H1 (cell line): Measurements from ENCODE around the gene CELF5. TPM values are rescaled to one million over a fixed set of nuclear protein-coding genes. Genes with fewer than 3 reads are reported as not detected.
A peak's percentile ranks its signal among the peaks of the same experiment; 100 is the strongest.

Experiments used
- CTCF ChIA-PET: fragments of 300-600 bp; sonication (Branson Sonifier 250); formaldehyde crosslinking; loops from one replicate; lab custom pipeline; 2021; ENCODE audit not compliant: partially characterized antibody; lab: Charles Lee
- POLR2A ChIA-PET: fragments of 300-600 bp; sonication (Branson Sonifier 250); formaldehyde crosslinking; loops from one replicate; lab custom pipeline; 2021; ENCODE audit warnings: inconsistent platforms; ENCODE audit not compliant: partially characterized antibody; lab: Charles Lee
- DNase-seq, 2 experiments: peaks; one replicate each; pipeline versions ENCODE4 v3.0.0 to v3.0.0-alpha.2; 2010 to 2022; ENCODE audit warnings: low spot score in 2 of 2, low read depth in 1 of 2, mixed read lengths in 1 of 2
- FAIRE-seq: peaks from 2 replicates; lab custom pipeline; 2011; peaks lifted over from hg19 to GRCh38; lab: Jason Lieb, UNC
- H2AFZ ChIP-seq: 2 replicates; pipeline ENCODE4 v1.8.1; 2012; ENCODE audit warnings: low read length, inconsistent platforms
- H2AK5ac ChIP-seq: 2 replicates; pipeline ENCODE4 v1.6.1; 2013; ENCODE audit warnings: low read depth, low read length
- H2BK120ac ChIP-seq: replicated peaks from 2 replicates; pipeline ENCODE3; 2013; ENCODE audit warnings: low read depth, low read length, inconsistent platforms
- H2BK12ac ChIP-seq: 2 replicates; pipeline ENCODE4 v1.6.1; 2013; ENCODE audit warnings: low read depth, low read length
- H2BK15ac ChIP-seq: 2 replicates; pipeline ENCODE4 v1.6.1; 2013; ENCODE audit warnings: low read length
- H2BK20ac ChIP-seq: 2 replicates; pipeline ENCODE4 v1.6.1; 2013; ENCODE audit warnings: low read length
- H2BK5ac ChIP-seq: 2 replicates; pipeline ENCODE4 v1.6.1; 2013; ENCODE audit warnings: low read depth, low read length
- H3K14ac ChIP-seq: 2 replicates; pipeline ENCODE4 v1.6.1; 2013; ENCODE audit warnings: inconsistent platforms; ENCODE audit not compliant: insufficient read length
- H3K18ac ChIP-seq: 2 replicates; pipeline ENCODE4 v1.6.1; 2013; ENCODE audit warnings: low read length; ENCODE audit errors: extremely low read depth
- H3K23ac ChIP-seq: 2 replicates; pipeline ENCODE4 v1.6.1; 2013; ENCODE audit warnings: inconsistent platforms; ENCODE audit not compliant: insufficient read length
- H3K23me2 ChIP-seq: 2 replicates; pipeline ENCODE4 v1.6.1; 2013; ENCODE audit warnings: low read depth, low read length
- H3K27ac ChIP-seq: 2 replicates; pipeline ENCODE4 v1.6.1; 2011; ENCODE audit warnings: low read depth, low read length, inconsistent platforms
- H3K27me3 ChIP-seq, 4 experiments: replicated peaks in 1 of 4; 1 replicate in 1 of 4; 2 replicates in 3 of 4; pipeline versions ENCODE4 v1.6.1 to v1.8.1; 2011 to 2013; ENCODE audit warnings: low read length in 3 of 4, mild to moderate bottlenecking in 3 of 4, inconsistent platforms in 2 of 4, mixed read lengths in 2 of 4, moderate library complexity in 1 of 4; ENCODE audit not compliant: control insufficient read depth in 3 of 4, insufficient read depth in 3 of 4; ENCODE audit errors: extremely low read depth in 1 of 4
- H3K36me3 ChIP-seq, 4 experiments: 2 replicates each; pipeline versions ENCODE4 v1.6.1 to v1.8.1; 2011 to 2013; ENCODE audit warnings: mild to moderate bottlenecking in 4 of 4, low read length in 3 of 4, moderate library complexity in 2 of 4, control low read depth in 1 of 4, inconsistent platforms in 1 of 4; ENCODE audit not compliant: insufficient read depth in 4 of 4, control insufficient read depth in 2 of 4
- H3K4ac ChIP-seq: replicated peaks from 2 replicates; pipeline ENCODE3; 2013; ENCODE audit warnings: low read length, low read depth, mixed read lengths, inconsistent platforms; ENCODE audit not compliant: insufficient read length
- H3K4me1 ChIP-seq, 4 experiments: replicated peaks in 1 of 4; 1 replicate in 1 of 4; 2 replicates in 3 of 4; pipeline versions ENCODE4 v1.6.1 to v1.8.1; 2011 to 2013; ENCODE audit warnings: low read length in 3 of 4, inconsistent platforms in 2 of 4, mixed read lengths in 1 of 4; ENCODE audit not compliant: insufficient read depth in 4 of 4, control insufficient read depth in 3 of 4
- H3K4me2 ChIP-seq, 2 experiments: 2 replicates each; pipeline versions ENCODE4 v1.6.1 to v1.8.1; 2011 to 2013; ENCODE audit warnings: low read depth in 2 of 2, low read length in 2 of 2, control low read depth in 1 of 2, inconsistent platforms in 1 of 2, mild to moderate bottlenecking in 1 of 2; ENCODE audit not compliant: insufficient read depth in 1 of 2
- H3K4me3 ChIP-seq, 4 experiments: fragments of 200-600, 300-600 bp in 1 of 4; sonication (generic), shearing (Covaris generic), sonication (Bioruptor Twin) in 1 of 4; 2 replicates each; pipeline versions ENCODE4 v1.5.1 to v1.8.1; 2011 to 2016; ENCODE audit warnings: low read length in 4 of 4, low read depth in 3 of 4, control low read depth in 2 of 4, inconsistent platforms in 2 of 4, mild to moderate bottlenecking in 2 of 4, mixed read lengths in 1 of 4, moderate library complexity in 1 of 4; ENCODE audit not compliant: insufficient read depth in 2 of 4; ENCODE audit errors: extremely low read depth in 1 of 4
- H3K56ac ChIP-seq: replicated peaks from 2 replicates; pipeline ENCODE3; 2013; ENCODE audit warnings: low read depth, mild to moderate bottlenecking, mixed read lengths, low read length, inconsistent platforms; ENCODE audit not compliant: insufficient read length
- H3K79me1 ChIP-seq: 2 replicates; pipeline ENCODE4 v1.6.1; 2013; ENCODE audit warnings: low read depth, low read length, control low read depth
- H3K79me2 ChIP-seq, 2 experiments: 2 replicates each; pipeline versions ENCODE4 v1.6.1 to v1.8.1; 2012 to 2013; ENCODE audit warnings: low read length in 2 of 2, mild to moderate bottlenecking in 2 of 2, inconsistent platforms in 1 of 2; ENCODE audit not compliant: insufficient read depth in 2 of 2, control insufficient read depth in 1 of 2
- H3K9ac ChIP-seq, 4 experiments: replicated peaks in 1 of 4; 1 replicate in 1 of 4; 2 replicates in 3 of 4; pipeline versions ENCODE4 v1.6.1 to v1.8.1; 2011 to 2013; ENCODE audit warnings: low read depth in 3 of 4, low read length in 3 of 4, control low read depth in 2 of 4, mild to moderate bottlenecking in 2 of 4, moderate library complexity in 2 of 4, inconsistent platforms in 1 of 4; ENCODE audit errors: extremely low read depth in 1 of 4
- H3K9me3 ChIP-seq, 2 experiments: 2 replicates each; pipeline versions ENCODE4 v1.6.1 to v1.8.1; 2012 to 2013; ENCODE audit warnings: mild to moderate bottlenecking in 2 of 2, moderate library complexity in 2 of 2, control low read depth in 1 of 2, inconsistent platforms in 1 of 2, low read depth in 1 of 2, low read length in 1 of 2, mixed read lengths in 1 of 2; ENCODE audit not compliant: insufficient read depth in 2 of 2
- H4K20me1 ChIP-seq, 2 experiments: replicated peaks in 1 of 2; 2 replicates each; pipeline versions ENCODE3 to v1.8.1; 2011 to 2013; ENCODE audit warnings: inconsistent platforms in 2 of 2, low read length in 2 of 2, mild to moderate bottlenecking in 1 of 2; ENCODE audit not compliant: insufficient read depth in 2 of 2, control insufficient read depth in 1 of 2
- H4K5ac ChIP-seq: 2 replicates; pipeline ENCODE4 v1.6.1; 2013; ENCODE audit warnings: low read length, low read depth, mixed read lengths, inconsistent platforms; ENCODE audit not compliant: insufficient read length
- H4K8ac ChIP-seq: 2 replicates; pipeline ENCODE4 v1.8.0; 2013; ENCODE audit warnings: mild to moderate bottlenecking, moderate library complexity, low read length, inconsistent platforms; ENCODE audit not compliant: insufficient read depth; ENCODE audit errors: extremely low read depth
- H4K91ac ChIP-seq: replicated peaks from 2 replicates; pipeline ENCODE3; 2013; ENCODE audit warnings: low read length, mixed read lengths, inconsistent platforms; ENCODE audit not compliant: insufficient read length
- ASH2L ChIP-seq: fragments of 200-600, 300-600 bp; sonication (generic); IDR thresholded peaks from one replicate; pipeline ENCODE4 v1.7.1; 2017; ENCODE audit warnings: low read length
- BACH1 ChIP-seq: IDR thresholded peaks from 2 replicates; pipeline ENCODE4 v1.6.1; 2012; ENCODE audit warnings: low read length, improper control_type of control experiment
- CHD1 ChIP-seq: IDR thresholded peaks from 2 replicates; pipeline ENCODE4 v1.6.1; 2012; ENCODE audit warnings: low read depth, low read length, improper control_type of control experiment
- CREB1 ChIP-seq: IDR thresholded peaks from 2 replicates; pipeline ENCODE4 v1.6.1; 2012; ENCODE audit warnings: inconsistent platforms
- E2F6 ChIP-seq: IDR thresholded peaks from 2 replicates; pipeline ENCODE4 v1.6.1; 2012; ENCODE audit warnings: inconsistent platforms
- EP300 ChIP-seq, 2 experiments: IDR thresholded peaks; 1 replicate in 1 of 2; 2 replicates in 1 of 2; pipeline ENCODE4 v1.6.1; 2011 to 2012; ENCODE audit warnings: low read depth in 2 of 2, low read length in 2 of 2, mild to moderate bottlenecking in 2 of 2, borderline replicate concordance in 1 of 2, inconsistent platforms in 1 of 2, moderate library complexity in 1 of 2
- JUND ChIP-seq: IDR thresholded peaks from 2 replicates; pipeline ENCODE4 v1.6.1; 2011; ENCODE audit warnings: mild to moderate bottlenecking, improper control_type of control experiment, low read length
- MAX ChIP-seq: IDR thresholded peaks from 2 replicates; pipeline ENCODE4 v1.6.1; 2012; ENCODE audit warnings: inconsistent platforms
- RFX5 ChIP-seq: IDR thresholded peaks from 2 replicates; pipeline ENCODE4 v1.6.1; 2011; ENCODE audit warnings: low read depth, low read length, improper control_type of control experiment, borderline replicate concordance
- SP4 ChIP-seq: IDR thresholded peaks from 2 replicates; pipeline ENCODE4 v1.6.1; 2012; ENCODE audit warnings: low read length, inconsistent platforms
- TAF1 ChIP-seq: IDR thresholded peaks from 2 replicates; pipeline ENCODE4 v1.6.1; 2011; ENCODE audit warnings: mild to moderate bottlenecking, low read depth, low read length
- TBP ChIP-seq: IDR thresholded peaks from 2 replicates; pipeline ENCODE4 v1.6.1; 2011; ENCODE audit warnings: low read depth, low read length, improper control_type of control experiment
- TEAD4 ChIP-seq: IDR thresholded peaks from 2 replicates; pipeline ENCODE4 v1.6.1; 2012; ENCODE audit warnings: low read depth, low read length, inconsistent platforms, mixed read lengths
- WGBS, 2 experiments: shearing (Covaris generic) in 1 of 2; methylation state at CpG; one replicate each; pipeline versions ENCODE4 v1.1.6 to v1.1.7; 2013 to 2015; ENCODE audit warnings: low lambda C conversion rate in 2 of 2, mixed read lengths in 2 of 2, inconsistent platforms in 1 of 2, low coverage in 1 of 2, missing lambda C conversion rate in 1 of 2; ENCODE audit not compliant: insufficient replicate concordance in 2 of 2, insufficient coverage in 1 of 2, insufficient read length in 1 of 2; ENCODE audit errors: extremely low coverage in 1 of 2, missing lambda C conversion rate in 1 of 2; 5-methylcytosine and 5-hydroxymethylcytosine counted together
- polyA plus RNA-seq, 7 experiments: library from polyadenylated mRNA; depleted of rRNA in 3 of 7; stranded (reverse) in 5 of 7; unstranded in 2 of 7; fragments of >200 nt in 5 of 7; fragments of 200-250 nt in 2 of 7; gene quantifications; 1 replicate in 5 of 7; 2 replicates in 1 of 7; 4 replicates in 1 of 7; pipeline versions ENCODE4 v1.2.1 to v1.2.3, GENCODE V29; 2011 to 2013; ENCODE audit warnings: missing spikeins in 2 of 7, mixed read lengths in 2 of 7
- total RNA-seq: library from RNA; stranded (reverse); fragmentation: NEBNext Ultra II Directional; extraction: Animal tissue kit (Norgen Biotek cat#: 25700); gene quantifications from 2 replicates; pipeline ENCODE4 v1.2.1, GENCODE V29; 2021

Gene CELF5
- total and polyA plus RNA-seq, 2 of the 8 experiments (the other 6 are each of a cell fraction or from before 2014, with no cell fraction given) = 9.8 to 15.0 TPM

- no peak overlapping the region for H4K91ac ChIP-seq
- no peak overlapping the region for H3K27ac ChIP-seq
- H3K9me3 ChIP-seq = no peaks in the 10 kb centered on the region
- H3K56ac ChIP-seq = peak overlapping the region; percentile 57
- no peak overlapping the region; a peak in 1 of 7 replicates for H3K9ac ChIP-seq
- no peaks in the 10 kb centered on the region for H3K79me2 ChIP-seq
- H2BK15ac ChIP-seq = no peak overlapping the region
- WGBS, 2 experiments = 82% methylated on average over 9 of the region's 9 CpGs; no CpG with 5 or more reads in 1 of the 2 experiments
- H2AFZ ChIP-seq = no peak overlapping the region
- no peak overlapping the region for H4K5ac ChIP-seq
- peaks cover 7 to 21% of the 10 kb centered on the region in 2 experiments for H4K20me1 ChIP-seq
- H3K4me3 ChIP-seq = no peak overlapping the region
- no peak overlapping the region for H2BK12ac ChIP-seq
- TF ChIP-seq TBP = no peak
- no peak for TF ChIP-seq EP300 (IDR thresholded peaks at IDR 0.05; ENCODE audit: borderline replicate concordance in 1 of 2, low read depth in 2 of 2, low read length in 2 of 2)
- no peak for TF ChIP-seq JUND
- no peak for TF ChIP-seq TEAD4
- TF ChIP-seq CREB1 = no peak
- TF ChIP-seq SP4 = no peak
- no peak for TF ChIP-seq CHD1
- no peak for TF ChIP-seq E2F6
- no peak for TF ChIP-seq TAF1
- TF ChIP-seq ASH2L = no peak
- TF ChIP-seq MAX = no peak
- TF ChIP-seq BACH1 = no peak
- no peak for TF ChIP-seq RFX5
- no peak overlapping the region for H2BK120ac ChIP-seq
- H3K4me1 ChIP-seq = peaks cover 0 to 3% (median 0%) of the 10 kb centered on the region in 4 experiments; a peak in 1 of 7 replicates
- H3K4me2 ChIP-seq = no peak overlapping the region; a peak in 1 of 4 replicates
- H4K8ac ChIP-seq = no peak overlapping the region
- POLR2A ChIA-PET = interaction anchor here (0.6 to 1.4 kb wide), 3 partner anchors 11 to 33 kb away, joined by 3 to 7 read pairs (median 3); no protein-coding TSS in a partner anchor
- peaks cover 12% of the 10 kb centered on the region for H3K23me2 ChIP-seq
- no peak overlapping the region for H3K14ac ChIP-seq
- no peak overlapping the region for H3K18ac ChIP-seq
- no peak overlapping the region for H2BK20ac ChIP-seq
- CTCF ChIA-PET = interaction anchor here (0.6 to 1.2 kb wide), 4 partner anchors 9 to 150 kb away, joined by 3 to 4 read pairs (median 3); no protein-coding TSS in a partner anchor
- peaks cover 10% of the 10 kb centered on the region; the same call in 1 of the 2 replicates for H3K79me1 ChIP-seq
- peak overlapping the region; percentile 57; the same call in 1 of the 2 replicates for H2AK5ac ChIP-seq
- H3K4ac ChIP-seq = peak overlapping the region; percentile 97
- no peak overlapping the region; the same call in 1 of the 2 replicates for H2BK5ac ChIP-seq
- peaks cover 0 to 2% (median 0%) of the 10 kb centered on the region in 4 experiments; a peak in 1 of 7 replicates for H3K27me3 ChIP-seq
- DNase-seq (no peak), FAIRE-seq (no peak)
- H3K36me3 ChIP-seq = peaks cover 0 to 4% (median 0%) of the 10 kb centered on the region in 4 experiments; a peak in 1 of 8 replicates
- peak overlapping the region; percentile 99 for H3K23ac ChIP-seq
Measured at GRCh38 chr19:3245050-3245449, 20.6 kb downstream of the CELF5 start.
